Bronchial epithelial cell (primary cell): ENCODE data around the gene TCFL5. TPM values are rescaled to one million over a fixed set of nuclear protein-coding genes. Genes with fewer than 3 reads are reported as not detected.

ENCODE experiments used
- DNase-seq: peaks from one replicate; pipeline ENCODE4 v3.0.0-alpha.2; 2010; ENCODE audit warnings: low read depth
- FAIRE-seq: peaks from 2 replicates; lab custom pipeline; 2011; peaks lifted over from hg19 to GRCh38; lab: Jason Lieb, UNC
- H3K27me3 ChIP-seq: 2 replicates; pipeline ENCODE4 v1.5.1; 2011; ENCODE audit warnings: low read length; ENCODE audit not compliant: control insufficient read depth, insufficient read depth
- H3K36me3 ChIP-seq: 2 replicates; pipeline ENCODE4 v1.5.1; 2011; ENCODE audit warnings: low read length; ENCODE audit not compliant: control insufficient read depth, insufficient read depth
- H3K4me3 ChIP-seq: 2 replicates; pipeline ENCODE4 v1.5.1; 2011; ENCODE audit warnings: mild to moderate bottlenecking, low read depth, low read length, control low read depth
- total RNA-seq: library from RNA; depleted of rRNA; stranded (reverse); fragments of >200 nt; gene quantifications from 2 replicates; pipeline ENCODE4 v1.2.1, GENCODE V29; 2014
- TF ChIP-seq, protein P1 (sequence below): IDR thresholded peaks from 2 replicates; pipeline ENCODE4 v1.5.1; 2011; ENCODE audit warnings: mild to moderate bottlenecking, moderate library complexity, low read length, control low read depth, inconsistent platforms; ENCODE audit not compliant: insufficient read depth, severe bottlenecking

Gene TCFL5
- total RNA-seq, 1 donor from 2014 or later = 14.5 TPM

DNA sequence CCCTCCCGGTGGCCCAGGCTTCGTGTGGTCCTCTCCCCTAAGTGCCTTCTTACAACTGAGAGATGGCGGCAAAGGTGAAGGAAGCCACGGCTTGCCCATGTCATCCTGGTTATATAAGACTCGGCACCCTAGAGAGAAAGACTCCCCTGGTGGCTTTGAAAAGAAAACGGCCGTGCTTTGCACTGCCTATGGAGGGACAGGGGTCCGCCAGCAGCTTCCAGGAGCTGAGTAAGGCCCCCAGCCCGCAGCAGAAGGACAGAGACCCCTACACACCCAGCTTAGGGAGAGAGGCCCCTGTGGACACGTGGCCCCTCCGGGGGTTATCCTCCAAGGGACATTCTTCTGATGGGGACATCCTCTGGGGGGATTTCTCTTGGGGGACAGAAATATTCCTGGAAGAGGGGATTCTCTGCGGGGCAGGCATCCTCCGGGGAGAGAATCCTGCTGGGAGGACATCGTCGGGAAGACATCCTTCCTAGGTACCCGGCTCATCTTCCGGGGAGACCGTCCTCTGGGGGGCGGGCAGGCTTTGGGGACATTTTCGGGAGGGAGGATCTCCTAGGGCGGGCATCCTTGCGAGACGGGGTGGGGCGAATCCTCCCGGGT lies 57.5 kb downstream of the TCFL5 start:
- TF ChIP-seq, protein P1, sequence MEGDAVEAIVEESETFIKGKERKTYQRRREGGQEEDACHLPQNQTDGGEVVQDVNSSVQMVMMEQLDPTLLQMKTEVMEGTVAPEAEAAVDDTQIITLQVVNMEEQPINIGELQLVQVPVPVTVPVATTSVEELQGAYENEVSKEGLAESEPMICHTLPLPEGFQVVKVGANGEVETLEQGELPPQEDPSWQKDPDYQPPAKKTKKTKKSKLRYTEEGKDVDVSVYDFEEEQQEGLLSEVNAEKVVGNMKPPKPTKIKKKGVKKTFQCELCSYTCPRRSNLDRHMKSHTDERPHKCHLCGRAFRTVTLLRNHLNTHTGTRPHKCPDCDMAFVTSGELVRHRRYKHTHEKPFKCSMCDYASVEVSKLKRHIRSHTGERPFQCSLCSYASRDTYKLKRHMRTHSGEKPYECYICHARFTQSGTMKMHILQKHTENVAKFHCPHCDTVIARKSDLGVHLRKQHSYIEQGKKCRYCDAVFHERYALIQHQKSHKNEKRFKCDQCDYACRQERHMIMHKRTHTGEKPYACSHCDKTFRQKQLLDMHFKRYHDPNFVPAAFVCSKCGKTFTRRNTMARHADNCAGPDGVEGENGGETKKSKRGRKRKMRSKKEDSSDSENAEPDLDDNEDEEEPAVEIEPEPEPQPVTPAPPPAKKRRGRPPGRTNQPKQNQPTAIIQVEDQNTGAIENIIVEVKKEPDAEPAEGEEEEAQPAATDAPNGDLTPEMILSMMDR = no peak
- peak overlapping the region; percentile 87 for H3K4me3 ChIP-seq
- peaks cover 19% of the 10 kb centered on the region for H3K36me3 ChIP-seq
- FAIRE-seq (no peak), DNase-seq (no peak)
- no peaks in the 10 kb centered on the region for H3K27me3 ChIP-seq

DNA sequence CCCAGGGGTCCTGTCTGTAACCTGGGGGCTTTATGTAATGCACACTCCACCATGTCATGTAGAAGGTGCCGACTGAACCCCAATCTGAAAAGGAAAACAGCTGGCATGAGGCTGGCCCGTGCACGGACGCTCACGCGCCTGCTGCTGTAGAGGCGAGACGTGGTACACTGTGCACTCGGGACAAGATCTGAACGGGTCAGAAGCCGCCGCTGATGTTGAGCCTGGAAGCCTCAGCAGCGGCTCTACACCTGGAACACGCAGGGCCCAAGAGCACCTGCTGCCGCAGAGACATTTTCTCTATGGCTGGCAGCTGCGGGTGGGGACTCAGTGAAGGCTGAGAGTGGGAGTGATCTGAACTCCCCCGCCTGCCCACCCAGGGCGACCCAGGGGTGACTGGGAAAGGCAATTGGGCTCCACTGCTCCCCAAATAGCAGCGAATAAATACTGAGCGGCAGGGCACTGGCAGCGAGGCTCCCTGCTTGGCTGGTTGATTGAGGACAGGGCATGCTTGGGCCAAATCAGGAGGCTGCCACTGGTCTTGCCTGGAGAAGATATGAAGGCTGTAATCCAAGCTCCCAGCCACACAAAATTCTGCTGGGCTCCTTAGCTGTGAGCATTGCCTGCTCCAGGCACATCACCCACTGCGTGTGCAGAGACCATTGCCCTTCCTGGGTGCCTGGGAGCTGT lies 59.5 kb downstream of the TCFL5 start:
- FAIRE-seq = no peak
- TF ChIP-seq, protein P1 = no peak

DNA sequence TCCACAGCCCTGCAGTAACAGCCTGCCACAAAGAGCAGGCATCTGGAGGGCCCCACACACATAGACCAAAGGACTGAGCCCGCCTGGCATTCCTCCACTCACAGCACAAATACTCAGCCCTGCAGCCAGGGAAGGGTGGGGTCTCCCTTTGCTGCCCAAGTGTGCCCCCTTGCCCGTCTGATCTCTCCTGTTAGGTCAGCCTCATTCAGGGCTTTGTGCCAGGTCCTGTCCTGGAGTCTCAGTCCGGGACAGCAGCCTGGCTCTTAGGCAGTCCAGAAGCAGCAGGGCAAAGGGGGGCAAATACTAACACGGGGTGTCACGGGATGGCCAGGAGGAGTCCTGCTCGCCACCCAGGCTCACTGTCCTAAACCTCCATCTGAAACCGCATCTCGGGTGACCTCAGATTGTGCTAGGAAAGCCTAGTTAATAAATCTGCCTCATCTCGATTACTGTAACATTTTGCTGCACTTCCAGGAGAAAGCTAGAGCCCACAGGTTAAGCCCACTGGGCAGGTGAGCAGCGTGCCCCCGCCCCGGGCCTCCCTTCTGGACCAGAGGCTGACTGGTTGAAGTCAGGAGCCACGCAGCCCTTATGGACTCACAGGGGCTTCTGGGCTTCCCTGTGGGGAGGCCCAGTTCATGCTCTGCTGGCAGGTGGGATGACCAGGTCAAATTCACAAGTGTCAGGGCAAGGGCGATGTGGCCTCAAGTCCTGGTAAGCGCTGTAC lies 60.2 kb downstream of the TCFL5 start:
- Histone ChIP-seq H3K36me3 (peaks cover 10% of the 10 kb centered on the region), H3K4me3 (no peak overlapping the region), H3K27me3 (no peaks in the 10 kb centered on the region)
- TF ChIP-seq, protein P1 = no peak
- DNase-seq = no peak
- FAIRE-seq = no peak

More for the DNA sequence above, 59.5 kb downstream of the TCFL5 start:
- Histone ChIP-seq H3K27me3 (no peaks in the 10 kb centered on the region), H3K36me3 (peaks cover 12% of the 10 kb centered on the region), H3K4me3 (no peak overlapping the region)
- DNase-seq = no peak

DNA sequence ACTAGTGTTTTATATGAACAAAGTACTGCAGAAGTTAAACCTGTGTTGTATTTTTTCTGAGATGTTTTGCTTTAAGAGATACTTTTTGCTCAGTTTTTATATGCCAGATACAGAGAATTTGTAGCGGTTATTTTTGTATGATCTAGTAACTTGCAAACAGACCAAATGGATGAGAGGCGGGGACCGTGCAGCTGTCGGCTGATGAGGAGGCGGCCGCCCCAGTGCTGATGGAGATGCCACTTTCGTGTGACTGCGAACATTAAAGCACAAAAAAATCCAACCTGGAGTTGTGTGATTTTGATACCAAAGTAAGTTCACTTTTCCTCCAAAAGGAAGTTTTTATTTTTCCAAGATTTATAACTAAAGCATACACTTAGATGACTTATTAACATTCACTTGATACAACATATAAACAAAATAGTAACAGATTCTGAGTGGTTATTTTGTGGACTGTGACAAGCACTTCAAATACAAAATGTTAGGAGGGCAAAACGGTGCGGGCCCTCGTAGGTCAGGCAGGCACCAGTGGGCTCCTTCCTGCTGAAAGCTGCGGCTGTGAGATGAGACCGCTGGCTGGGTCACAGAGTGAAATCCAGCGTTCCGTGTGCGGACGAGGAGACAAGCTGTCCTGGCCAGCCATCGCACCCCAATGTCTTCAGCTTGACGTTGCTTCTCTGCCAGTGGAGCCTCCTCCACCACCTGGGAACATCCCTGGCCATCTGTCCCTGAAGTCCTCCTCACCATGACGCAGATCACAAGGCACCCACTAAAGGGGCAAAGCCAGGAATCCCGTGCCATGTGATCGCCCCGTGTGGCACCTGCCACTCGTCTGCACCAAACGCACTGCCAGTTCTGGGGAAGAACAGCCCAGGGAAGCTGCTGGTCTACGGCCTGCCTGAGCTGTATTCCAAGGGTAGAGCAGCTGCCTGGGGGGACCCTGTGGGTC lies 61.0 kb downstream of the TCFL5 start:
- Histone ChIP-seq H3K36me3 (peaks cover 10% of the 10 kb centered on the region), H3K27me3 (no peaks in the 10 kb centered on the region), H3K4me3 (no peak overlapping the region)
- FAIRE-seq = no peak
- TF ChIP-seq, protein P1 = no peak
- DNase-seq = no peak

DNA sequence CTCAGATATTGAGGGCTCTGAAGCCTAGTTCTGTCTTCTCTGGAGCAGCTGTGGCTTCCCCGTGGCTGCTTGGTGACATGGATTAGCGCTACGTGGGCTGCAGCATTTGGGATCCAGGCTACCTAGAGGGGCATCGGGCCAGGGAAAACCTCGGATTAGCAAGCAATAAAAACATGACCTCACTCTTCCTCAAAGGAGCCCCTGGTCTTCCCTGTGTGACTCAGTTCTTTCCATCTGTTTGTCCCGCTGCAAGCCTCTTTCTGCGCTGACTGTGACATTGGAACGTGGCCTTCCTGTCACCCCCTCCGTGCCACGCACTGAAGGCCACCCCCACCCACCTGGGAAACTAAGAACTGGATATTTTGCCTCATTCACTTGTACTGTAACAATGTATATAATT lies 61.7 kb downstream of the TCFL5 start:
- H3K36me3 ChIP-seq = peaks cover 10% of the 10 kb centered on the region
- H3K27me3 ChIP-seq = no peaks in the 10 kb centered on the region
- DNase-seq = no peak
- TF ChIP-seq, protein P1 = no peak
- no peak overlapping the region for H3K4me3 ChIP-seq
- no peak for FAIRE-seq
